B cell (primary cell): ENCODE measurements around the gene CPNE5. TPM values are rescaled to one million over a fixed set of nuclear protein-coding genes. Genes with fewer than 3 reads are reported as not detected.

ENCODE experiments used
- ATAC-seq: fragments of 200-7000 bp; cut with Tn5 transposase; one replicate; pipeline ENCODE4 v1.10.0; 2021; ENCODE audit warnings: low read depth, mild to moderate bottlenecking, moderate number of reproducible peaks, moderate library complexity
- CTCF ChIA-PET: fragments of 350-600 bp; sonication (Branson Sonifier 250); formaldehyde crosslinking; loops from one replicate; lab custom pipeline; 2021; ENCODE audit warnings: antibody characterized with exemption, inconsistent platforms; lab: Charles Lee
- POLR2A ChIA-PET: fragments of 350-600 bp; sonication (Branson Sonifier 250); formaldehyde crosslinking; loops from one replicate; lab custom pipeline; 2021; ENCODE audit warnings: antibody characterized with exemption; lab: Charles Lee
- DNase-seq: peaks from one replicate; pipeline ENCODE4 v3.0.0; 2013
- H2AFZ ChIP-seq: 2 replicates; pipeline ENCODE4 v1.6.1; 2012; ENCODE audit warnings: mild to moderate bottlenecking, low read depth, low read length; ENCODE audit not compliant: insufficient read depth, poor library complexity, severe bottlenecking
- H3K27ac ChIP-seq, 2 donors: 1 replicate in 1 of 2; 2 replicates in 1 of 2; pipeline ENCODE4 v1.5.1; 2012 to 2013; ENCODE audit warnings: low read length in 2 of 2, mild to moderate bottlenecking in 2 of 2, moderate library complexity in 1 of 2
- H3K27me3 ChIP-seq, 4 experiments: fragments of 200-600 bp in 1 of 4; sonication (generic) in 1 of 4; replicated peaks in 1 of 4; 1 replicate in 2 of 4; 2 replicates in 2 of 4; pipeline versions ENCODE4 v1.6.1 to v1.7.0; 2013 to 2016; ENCODE audit warnings: low read length in 3 of 4, mild to moderate bottlenecking in 2 of 4, mixed read lengths in 1 of 4, moderate library complexity in 1 of 4; ENCODE audit not compliant: insufficient read depth in 4 of 4, control insufficient read depth in 3 of 4; ENCODE audit errors: control extremely low read depth in 1 of 4
- H3K36me3 ChIP-seq, 2 experiments: replicated peaks in 1 of 2; 1 replicate in 1 of 2; 2 replicates in 1 of 2; pipeline versions ENCODE4 v1.6.1 to v1.7.1; 2013; ENCODE audit warnings: low read length in 1 of 2; ENCODE audit not compliant: insufficient read depth in 2 of 2, control insufficient read depth in 1 of 2; ENCODE audit errors: control extremely low read depth in 1 of 2, extremely low read depth in 1 of 2
- H3K4me1 ChIP-seq, 2 donors: fragments of 200-600 bp in 1 of 2; sonication (generic) in 1 of 2; 1 replicate in 1 of 2; 2 replicates in 1 of 2; pipeline versions ENCODE4 v1.5.1 to v1.6.1; 2013 to 2017; ENCODE audit warnings: low read length in 2 of 2; ENCODE audit not compliant: control insufficient read depth in 2 of 2, insufficient read depth in 2 of 2
- H3K4me2 ChIP-seq: replicated peaks from 2 replicates; pipeline ENCODE3; 2012; ENCODE audit warnings: mild to moderate bottlenecking, low read depth, low read length; ENCODE audit not compliant: poor library complexity, severe bottlenecking
- H3K4me3 ChIP-seq, 5 experiments: fragments of 200-600 bp in 1 of 5; sonication (generic) in 1 of 5; 1 replicate in 3 of 5; 2 replicates in 2 of 5; pipeline versions ENCODE4 v1.5.1 to v1.7.0; 2011 to 2016; ENCODE audit warnings: low read length in 4 of 5, mild to moderate bottlenecking in 4 of 5, low read depth in 2 of 5, control low read depth in 1 of 5, moderate library complexity in 1 of 5; ENCODE audit not compliant: insufficient read depth in 1 of 5; ENCODE audit errors: control extremely low read depth in 1 of 5, extremely low read depth in 1 of 5
- H3K79me2 ChIP-seq: fragments of 200-600 bp; sonication (generic); one replicate; pipeline ENCODE4 v1.6.0; 2016; ENCODE audit warnings: low read length; ENCODE audit not compliant: control insufficient read depth, insufficient read depth
- H3K9ac ChIP-seq: fragments of 200-600 bp; sonication (generic); 2 replicates; pipeline ENCODE4 v1.6.1; 2017; ENCODE audit warnings: mild to moderate bottlenecking, low read length, moderate library complexity
- H3K9me3 ChIP-seq, 3 donors: one replicate each; pipeline versions ENCODE4 v1.6.1 to v1.7.1; 2013; ENCODE audit warnings: low read length in 2 of 3; ENCODE audit not compliant: control insufficient read depth in 2 of 3, insufficient read depth in 1 of 3; ENCODE audit errors: control extremely low read depth in 1 of 3
- H4K20me1 ChIP-seq: 2 replicates; pipeline ENCODE4 v1.6.0; 2012; ENCODE audit warnings: mild to moderate bottlenecking, low read length; ENCODE audit not compliant: insufficient read depth, control insufficient read depth, poor library complexity, severe bottlenecking
- H3K27ac Mint-ChIP-seq: one replicate; pipeline ENCODE4 v1.8.0; 2021; ENCODE audit warnings: mixed read lengths
- H3K27me3 Mint-ChIP-seq: one replicate; pipeline ENCODE4 v1.8.0; 2021; ENCODE audit warnings: mixed read lengths
- H3K4me1 Mint-ChIP-seq: one replicate; pipeline ENCODE4 v1.8.0; 2021; ENCODE audit warnings: mixed read lengths
- H3K4me3 Mint-ChIP-seq: one replicate; pipeline ENCODE4 v1.8.0; 2021; ENCODE audit warnings: mixed read lengths
- H3K9me3 Mint-ChIP-seq: one replicate; pipeline ENCODE4 v1.8.0; 2022; ENCODE audit warnings: mixed read lengths; ENCODE audit not compliant: insufficient read depth
- CTCF ChIP-seq: fragments of 200-600 bp; IDR thresholded peaks from one replicate; pipeline ENCODE4 v1.8.0; 2022; ENCODE audit warnings: antibody characterized with exemption, mild to moderate bottlenecking
- EZH2 ChIP-seq: IDR thresholded peaks from 2 replicates; pipeline ENCODE4 v1.6.1; 2012; ENCODE audit warnings: borderline replicate concordance, low read depth, mild to moderate bottlenecking, moderate library complexity, low read length; ENCODE audit not compliant: insufficient read depth, poor library complexity, severe bottlenecking
- WGBS: methylation state at CpG from one replicate; pipeline ENCODE4 v1.1.5; 2013; ENCODE audit warnings: missing lambda C conversion rate; ENCODE audit not compliant: insufficient coverage; 5-methylcytosine and 5-hydroxymethylcytosine counted together
- intact Hi-C: fragments of 100-400 bp; cut with micrococcal nuclease; formaldehyde crosslinking; loops from one replicate; pipeline ENCODE4 v1.10.0; 2022
- polyA plus RNA-seq: library from polyadenylated mRNA; depleted of rRNA; stranded (reverse); fragments of >200 nt; gene quantifications from 2 replicates; pipeline ENCODE4 v1.2.3, GENCODE V29; 2012
- total RNA-seq, 2 donors: library from RNA; stranded (reverse); fragments of 120-200 nt in 1 of 2; gene quantifications; 1 replicate in 1 of 2; 2 replicates in 1 of 2; pipeline versions ENCODE4 v1.2.3 to v1.2.4, GENCODE V29; 2013 to 2022

The CPNE5 gene
- total and polyA plus RNA-seq, 2 donors (not counting 1 experiment from before 2014, with no cell fraction given) = 49.8 to 357 TPM

- peak; percentile 88 for DNase-seq
- POLR2A ChIA-PET = interaction anchor here (0.5 to 2.2 kb wide), 8 partner anchors 77 to 795 kb away, joined by 3 to 13 read pairs (median 4); partner anchors contain the start of gene CDKN1A
- Histone ChIP-seq H4K20me1 (no peaks in the 10 kb centered on the region), H3K9me3 (peaks cover 0 to 3% (median 0%) of the 10 kb centered on the region in 3 donors), H3K27ac (peak overlapping the region; percentile 32 to 95), H3K79me2 (peaks cover 5% of the 10 kb centered on the region), H3K4me1 (peaks cover 48 to 61% of the 10 kb centered on the region in 2 donors), H2AFZ (no peak overlapping the region), H3K36me3 (peaks cover 0 to 15% of the 10 kb centered on the region in 2 experiments), H3K9ac (no peak overlapping the region), H3K27me3 (no peaks in the 10 kb centered on the region), H3K4me3 (no peak overlapping the region), H3K4me2 (peak overlapping the region; percentile 89)
- peak; percentile 55 for ATAC-seq
- CTCF ChIA-PET = interaction anchor here (0.5 to 9.5 kb wide), 73 partner anchors 9 to 458 kb away, joined by 3 to 215 read pairs (median 5); partner anchors contain the start of genes CDKN1A, PPIL1 and SRSF3
- peak; percentile 96 for TF ChIP-seq CTCF
- TF ChIP-seq EZH2 = no peak
- H3K9me3 Mint-ChIP-seq = no peaks in the 10 kb centered on the region
- H3K4me1 Mint-ChIP-seq = peaks cover 56% of the 10 kb centered on the region
- peak overlapping the region; percentile 66 for H3K4me3 Mint-ChIP-seq
- no peaks in the 10 kb centered on the region for H3K27me3 Mint-ChIP-seq
- 15% methylated on average over 3 of the region's 8 CpGs for WGBS
- H3K27ac Mint-ChIP-seq = peak overlapping the region; percentile 85
- intact Hi-C loops = loop anchor here (1.0 to 5.0 kb wide), 7 partner anchors 76 to 456 kb away; partner anchors contain the start of genes FGD2 and STK38
Measured at GRCh38 chr6:36759148-36759759, 80.0 kb downstream of the CPNE5 start.
